ENCODE results near the gene LRRC4B.
"Not testable (repeated sequence)": the region's sequence is repeated elsewhere in the genome, so short reads cannot be mapped to it uniquely, and the experiment has no call there.

LRRC4B gene

GRCh38 chr19:50537306-50537685 lies 30.9 kb downstream of the LRRC4B start:
- no peak for DNase-seq
- in situ Hi-C loops (cut with MboI; ENCODE audit: low pct_unique_long_range_greater_than_20kb, low sequenced_read_pairs) = no loop called here

- in situ Hi-C loops (cut with MboI; ENCODE audit: low pct_unique_long_range_greater_than_20kb, low sequenced_read_pairs) = no loop called here
- DNase-seq = no peak
Measured at GRCh38 chr19:50536662-50537305, 31.5 kb downstream of the LRRC4B start.

- in situ Hi-C loops (cut with MboI; ENCODE audit: low pct_unique_long_range_greater_than_20kb, low sequenced_read_pairs) = no loop called here
- DNase-seq = no peak
Measured at GRCh38 chr19:50535672-50536187, 32.5 kb downstream of the LRRC4B start.

GRCh38 chr19:50534478-50534877 lies 33.8 kb downstream of the LRRC4B start:
- in situ Hi-C loops (cut with MboI; ENCODE audit: low pct_unique_long_range_greater_than_20kb, low sequenced_read_pairs) = no loop called here
- DNase-seq = no peak

- in situ Hi-C loops (cut with MboI; ENCODE audit: low pct_unique_long_range_greater_than_20kb, low sequenced_read_pairs) = no loop called here
- no peak for DNase-seq
Measured at GRCh38 chr19:50532952-50533351, 35.3 kb downstream of the LRRC4B start.

- in situ Hi-C loops (cut with MboI; ENCODE audit: low pct_unique_long_range_greater_than_20kb, low sequenced_read_pairs) = no loop called here
- no peak for DNase-seq
Measured at GRCh38 chr19:50531171-50531612, 37.0 kb downstream of the LRRC4B start.

GRCh38 chr19:50528052-50528451 lies 40.2 kb downstream of the LRRC4B start:
- in situ Hi-C loops (cut with MboI; ENCODE audit: low pct_unique_long_range_greater_than_20kb, low sequenced_read_pairs); DNase-seq: not testable (repeated sequence)

GRCh38 chr19:50522881-50523280 lies 45.4 kb downstream of the LRRC4B start:
- in situ Hi-C loops (cut with MboI; ENCODE audit: low pct_unique_long_range_greater_than_20kb, low sequenced_read_pairs) = no loop called here
- no peak for DNase-seq

- in situ Hi-C loops (cut with MboI; ENCODE audit: low pct_unique_long_range_greater_than_20kb, low sequenced_read_pairs) = no loop called here
- DNase-seq = no peak
Measured at GRCh38 chr19:50520822-50521465, 47.3 kb downstream of the LRRC4B start.

GRCh38 chr19:50519006-50519575 lies 49.1 kb downstream of the LRRC4B start:
- in situ Hi-C loops (cut with MboI; ENCODE audit: low pct_unique_long_range_greater_than_20kb, low sequenced_read_pairs) = no loop called here

GRCh38 chr19:50518091-50519005 lies 49.9 kb downstream of the LRRC4B start:
- in situ Hi-C loops (cut with MboI; ENCODE audit: low pct_unique_long_range_greater_than_20kb, low sequenced_read_pairs) = no loop called here
- DNase-seq = no peak

More at GRCh38 chr19:50519006-50519575, 49.1 kb downstream of the LRRC4B start:
- no peak for DNase-seq

- in situ Hi-C loops (cut with MboI; ENCODE audit: low pct_unique_long_range_greater_than_20kb, low sequenced_read_pairs) = no loop called here
Measured at GRCh38 chr19:50517704-50518075, 50.5 kb downstream of the LRRC4B start.

GRCh38 chr19:50516964-50517703 lies 51.1 kb downstream of the LRRC4B start:
- DNase-seq = no peak
- in situ Hi-C loops (cut with MboI; ENCODE audit: low pct_unique_long_range_greater_than_20kb, low sequenced_read_pairs) = no loop called here

More at GRCh38 chr19:50517704-50518075, 50.5 kb downstream of the LRRC4B start:
- DNase-seq = no peak

GRCh38 chr19:50516456-50516855 lies 51.8 kb downstream of the LRRC4B start:
- in situ Hi-C loops (cut with MboI; ENCODE audit: low pct_unique_long_range_greater_than_20kb, low sequenced_read_pairs) = no loop called here
- no peak for DNase-seq

- in situ Hi-C loops (cut with MboI; ENCODE audit: low pct_unique_long_range_greater_than_20kb, low sequenced_read_pairs) = no loop called here
- no peak for DNase-seq
Measured at GRCh38 chr19:50515168-50515561, 53.1 kb downstream of the LRRC4B start.

GRCh38 chr19:50514346-50515167 lies 53.7 kb downstream of the LRRC4B start:
- in situ Hi-C loops (cut with MboI; ENCODE audit: low pct_unique_long_range_greater_than_20kb, low sequenced_read_pairs) = no loop called here
- no peak for DNase-seq

- in situ Hi-C loops (cut with MboI; ENCODE audit: low pct_unique_long_range_greater_than_20kb, low sequenced_read_pairs) = no loop called here
- DNase-seq = no peak
Measured at GRCh38 chr19:50513746-50514345, 54.4 kb downstream of the LRRC4B start, which contains the start of gene ASPDH. TSS of gene ASPDH (minus strand) at chr19:50513913. CDS start at chr19:50513823, 90 bp downstream.

All from KBM-7 (cell line).